WERI-Rb-1 (cell line): ENCODE data around the gene PRICKLE2.
A peak's percentile ranks its signal among the peaks of the same experiment; 100 is the strongest.

Experiments
- DNase-seq: peaks from one replicate; pipeline ENCODE4 v3.0.0-alpha.2; 2020
- H3K27ac ChIP-seq: fragments of 250-450 bp; sonication (Bioruptor Pico); 2 replicates; pipeline ENCODE4 v1.5.1; 2020; ENCODE audit warnings: mild to moderate bottlenecking, moderate library complexity
- H3K27me3 ChIP-seq: fragments of 250-450 bp; sonication (Bioruptor Pico); 2 replicates; pipeline ENCODE4 v1.5.1; 2021; ENCODE audit warnings: mild to moderate bottlenecking, low read depth, moderate library complexity; ENCODE audit not compliant: insufficient read depth, severe bottlenecking
- H3K36me3 ChIP-seq: fragments of 250-450 bp; sonication (Bioruptor Pico); 2 replicates; pipeline ENCODE4 v1.5.1; 2020; ENCODE audit warnings: mild to moderate bottlenecking, moderate library complexity
- H3K4me3 ChIP-seq: 2 replicates; pipeline ENCODE4 v1.5.1; 2011; ENCODE audit warnings: low read depth, mild to moderate bottlenecking, control low read depth, low read length
- H3K9me3 ChIP-seq: fragments of 250-450 bp; sonication (Bioruptor Pico); 2 replicates; pipeline ENCODE4 v1.5.1; 2021; ENCODE audit warnings: mild to moderate bottlenecking, moderate library complexity; ENCODE audit not compliant: severe bottlenecking
- TF ChIP-seq, protein P1 (sequence below): IDR thresholded peaks from 2 replicates; pipeline ENCODE4 v1.5.1; 2011; ENCODE audit warnings: low read depth, mild to moderate bottlenecking, control low read depth, inconsistent platforms, low read length

Gene PRICKLE2

DNA sequence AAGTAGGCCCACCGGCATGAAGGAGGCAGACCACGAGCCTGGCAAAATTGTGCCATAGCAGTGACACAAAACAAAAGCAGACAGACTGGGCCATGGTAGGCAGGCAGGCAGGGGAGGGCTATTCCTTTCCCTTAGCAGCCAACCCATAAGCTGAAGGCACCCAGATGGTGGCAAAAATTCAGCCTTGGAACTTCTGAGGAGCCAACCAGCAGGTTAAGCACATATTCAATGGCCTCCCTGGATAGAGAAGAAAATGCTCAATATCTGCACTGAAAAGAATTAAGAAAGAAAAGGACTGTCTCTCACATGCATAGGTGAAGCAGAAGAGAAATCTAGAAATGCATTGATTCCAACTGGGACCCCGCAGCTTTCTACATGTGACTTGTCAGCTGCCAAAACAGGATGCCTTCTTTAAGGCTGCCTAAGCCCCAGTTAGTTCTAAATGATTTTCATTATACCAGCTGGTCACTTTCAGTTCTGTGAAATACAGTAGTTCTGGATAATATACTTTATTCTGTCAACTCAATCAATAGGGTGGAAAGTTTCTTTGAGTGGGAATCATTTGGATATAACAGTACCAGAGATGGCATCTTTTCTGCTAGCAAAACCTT lies 2.7 kb downstream of the PRICKLE2 start:
- DNase-seq: no peak
- H3K27ac ChIP-seq: peak overlapping the region; percentile 44
- H3K27me3 ChIP-seq: no peaks in the 10 kb centered on the region
- peaks cover 2% of the 10 kb centered on the region for H3K36me3 ChIP-seq
- TF ChIP-seq, protein P1, sequence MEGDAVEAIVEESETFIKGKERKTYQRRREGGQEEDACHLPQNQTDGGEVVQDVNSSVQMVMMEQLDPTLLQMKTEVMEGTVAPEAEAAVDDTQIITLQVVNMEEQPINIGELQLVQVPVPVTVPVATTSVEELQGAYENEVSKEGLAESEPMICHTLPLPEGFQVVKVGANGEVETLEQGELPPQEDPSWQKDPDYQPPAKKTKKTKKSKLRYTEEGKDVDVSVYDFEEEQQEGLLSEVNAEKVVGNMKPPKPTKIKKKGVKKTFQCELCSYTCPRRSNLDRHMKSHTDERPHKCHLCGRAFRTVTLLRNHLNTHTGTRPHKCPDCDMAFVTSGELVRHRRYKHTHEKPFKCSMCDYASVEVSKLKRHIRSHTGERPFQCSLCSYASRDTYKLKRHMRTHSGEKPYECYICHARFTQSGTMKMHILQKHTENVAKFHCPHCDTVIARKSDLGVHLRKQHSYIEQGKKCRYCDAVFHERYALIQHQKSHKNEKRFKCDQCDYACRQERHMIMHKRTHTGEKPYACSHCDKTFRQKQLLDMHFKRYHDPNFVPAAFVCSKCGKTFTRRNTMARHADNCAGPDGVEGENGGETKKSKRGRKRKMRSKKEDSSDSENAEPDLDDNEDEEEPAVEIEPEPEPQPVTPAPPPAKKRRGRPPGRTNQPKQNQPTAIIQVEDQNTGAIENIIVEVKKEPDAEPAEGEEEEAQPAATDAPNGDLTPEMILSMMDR: no peak
- H3K4me3 ChIP-seq: peak overlapping the region; percentile 52
- no peaks in the 10 kb centered on the region for H3K9me3 ChIP-seq

DNA sequence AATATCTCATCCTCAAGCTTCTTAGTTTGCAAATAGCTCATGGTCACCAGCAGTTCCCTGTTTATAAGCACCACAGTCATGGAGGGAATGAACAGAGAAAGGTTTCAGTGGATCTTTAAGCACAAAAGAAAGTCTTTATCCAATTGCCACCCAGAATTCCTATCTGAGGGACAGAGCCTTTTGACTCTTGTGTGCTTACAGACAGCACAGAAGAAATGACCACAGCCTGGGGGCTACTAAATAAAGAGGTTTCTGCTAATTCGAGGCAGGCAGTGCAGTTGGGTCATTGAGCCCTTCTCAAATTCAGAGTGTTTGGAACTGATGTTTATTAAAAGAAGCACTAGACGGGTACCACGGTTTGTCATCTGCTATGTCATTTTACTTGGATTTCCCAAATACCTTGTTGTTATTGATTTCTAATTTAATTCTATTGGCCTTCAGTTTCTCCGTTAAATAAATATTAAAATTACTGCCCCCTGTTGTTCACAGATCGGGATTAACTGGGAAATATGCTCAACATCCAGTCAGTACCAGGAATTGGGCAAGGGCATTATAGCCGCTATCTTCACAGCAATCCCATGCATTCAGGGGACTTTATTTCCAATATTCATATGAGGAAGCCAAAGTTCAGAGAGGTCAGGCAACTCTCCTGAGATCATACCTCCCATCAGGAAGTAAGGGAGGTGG lies 3.6 kb downstream of the PRICKLE2 start:
- TF ChIP-seq, protein P1: no peak
- Histone ChIP-seq H3K4me3 (peak overlapping the region; percentile 52), H3K36me3 (peaks cover 2% of the 10 kb centered on the region), H3K27me3 (no peaks in the 10 kb centered on the region), H3K27ac (peak overlapping the region; percentile 44), H3K9me3 (no peaks in the 10 kb centered on the region)
- no peak for DNase-seq

DNA sequence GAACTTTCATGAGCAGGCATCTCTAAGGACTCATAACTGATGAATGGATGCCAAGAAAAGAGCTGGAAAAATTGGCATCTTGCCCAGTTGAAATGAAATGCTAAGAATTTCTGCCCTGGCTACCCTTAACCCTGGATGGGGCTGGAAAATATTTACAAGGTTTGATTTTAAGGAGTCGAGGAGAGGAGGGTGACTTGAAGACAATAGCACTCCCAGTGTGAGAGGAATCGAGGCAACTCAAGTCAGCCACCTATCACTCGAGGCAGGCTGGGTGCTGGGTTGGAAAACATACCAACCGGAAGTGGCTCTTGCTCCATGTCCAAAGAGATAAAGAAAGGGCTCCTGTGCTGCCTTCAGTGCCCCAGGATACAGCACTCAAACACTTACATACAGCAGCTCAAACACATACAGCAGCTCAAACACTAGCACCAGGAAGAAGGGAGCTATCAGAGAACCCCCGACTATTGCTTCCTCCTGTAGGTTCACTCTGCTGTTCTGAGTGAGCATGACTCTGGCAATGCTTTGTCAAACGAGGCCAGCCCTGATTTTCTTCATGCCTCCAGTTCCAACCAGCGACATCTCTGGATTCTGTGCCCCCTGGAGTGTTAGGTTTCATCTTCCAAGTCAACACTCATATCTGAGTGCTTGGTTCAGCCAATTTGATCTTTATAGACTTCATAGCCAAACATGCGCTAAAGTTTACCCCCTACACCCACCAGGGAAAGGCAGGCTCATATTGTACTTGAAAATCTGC lies 4.9 kb downstream of the PRICKLE2 start:
- TF ChIP-seq, protein P1: no peak
- Histone ChIP-seq H3K27ac (no peak overlapping the region), H3K4me3 (no peak overlapping the region), H3K36me3 (peaks cover 2% of the 10 kb centered on the region), H3K9me3 (no peaks in the 10 kb centered on the region), H3K27me3 (no peaks in the 10 kb centered on the region)
- DNase-seq: no peak

DNA sequence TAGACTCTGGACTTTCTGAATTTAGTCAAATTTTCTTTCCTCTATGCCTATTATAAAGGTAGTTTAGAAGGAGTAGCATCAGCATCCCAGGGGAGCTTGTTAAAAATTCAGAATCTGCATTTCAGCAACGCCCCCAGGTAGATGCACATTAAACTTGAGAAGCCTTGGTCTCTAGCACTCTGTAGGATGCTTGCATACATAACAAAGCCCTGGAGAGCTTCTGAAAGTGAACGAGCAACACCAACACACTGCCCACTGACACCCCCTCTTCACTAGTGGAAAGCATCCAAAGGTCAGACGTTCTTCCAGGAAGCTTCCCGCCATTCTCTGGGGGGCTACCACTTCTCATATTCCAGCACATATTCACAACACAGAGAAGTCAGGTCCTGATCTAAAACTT lies 6.5 kb downstream of the PRICKLE2 start:
- H3K27ac ChIP-seq: no peak overlapping the region
- H3K4me3 ChIP-seq: no peak overlapping the region
- peaks cover 5% of the 10 kb centered on the region for H3K36me3 ChIP-seq
- H3K9me3 ChIP-seq: no peaks in the 10 kb centered on the region
- DNase-seq: no peak
- H3K27me3 ChIP-seq: no peaks in the 10 kb centered on the region
- TF ChIP-seq, protein P1: no peak

DNA sequence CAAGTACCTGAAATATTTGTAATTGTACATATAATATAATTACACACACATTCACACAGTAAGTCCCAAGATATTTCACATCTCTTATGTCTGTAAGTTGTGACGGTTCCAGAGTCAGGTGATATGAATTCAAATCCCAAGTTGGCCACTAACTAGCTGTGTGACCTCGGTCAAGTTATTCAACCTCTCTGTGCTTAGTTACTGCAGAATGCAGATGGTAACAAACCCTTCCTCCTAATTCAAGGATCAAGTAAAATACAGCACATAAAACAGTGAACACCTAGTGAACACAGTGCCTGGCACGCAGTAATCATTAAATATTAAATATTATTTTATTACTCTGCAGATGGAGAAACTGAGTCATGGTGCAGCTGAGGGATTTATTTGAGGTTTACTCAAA lies 6.9 kb downstream of the PRICKLE2 start:
- TF ChIP-seq, protein P1: no peak
- Histone ChIP-seq H3K9me3 (no peaks in the 10 kb centered on the region), H3K27me3 (no peaks in the 10 kb centered on the region), H3K27ac (no peak overlapping the region), H3K36me3 (peaks cover 5% of the 10 kb centered on the region), H3K4me3 (no peak overlapping the region)
- no peak for DNase-seq
